DND-41 (cell line): ENCODE data around the gene SMOC2.

Experiments used
- ATAC-seq: fragments of 200-7000 bp; cut with Tn5 transposase; 3 replicates; pipeline ENCODE4 v1.9.1; 2021; ENCODE audit warnings: low read depth; ENCODE audit not compliant: insufficient read depth
- DNase-seq: peaks from one replicate; pipeline ENCODE4 v3.0.0-alpha.2; 2020
- H2AFZ ChIP-seq: 2 replicates; pipeline ENCODE4 v1.6.0; 2012; ENCODE audit warnings: low read depth, low read length
- H3K27ac ChIP-seq: 2 replicates; pipeline ENCODE4 v1.5.1; 2012; ENCODE audit warnings: low read length, inconsistent platforms
- H3K27me3 ChIP-seq: fragments of 200-600 bp; sonication (generic); 2 replicates; pipeline ENCODE4 v1.6.0; 2012; ENCODE audit warnings: low read length, mild to moderate bottlenecking, inconsistent platforms; ENCODE audit not compliant: insufficient read depth, poor library complexity
- H3K36me3 ChIP-seq: 2 replicates; pipeline ENCODE4 v1.5.1; 2012; ENCODE audit warnings: low read length, inconsistent platforms; ENCODE audit not compliant: insufficient read depth
- H3K4me1 ChIP-seq: 2 replicates; pipeline ENCODE4 v1.5.1; 2012; ENCODE audit warnings: mild to moderate bottlenecking, low read length; ENCODE audit not compliant: insufficient read depth
- H3K4me2 ChIP-seq: 2 replicates; pipeline ENCODE4 v1.6.0; 2012; ENCODE audit warnings: mild to moderate bottlenecking, moderate library complexity, low read length, inconsistent platforms; ENCODE audit not compliant: insufficient read depth
- H3K4me3 ChIP-seq, 2 experiments: fragments of 200-600 bp in 1 of 2; shearing (Covaris generic) in 1 of 2; 2 replicates each; pipeline ENCODE4 v1.5.1; 2012 to 2016; ENCODE audit warnings: inconsistent platforms in 2 of 2, low read length in 2 of 2, mild to moderate bottlenecking in 2 of 2, low read depth in 1 of 2, moderate library complexity in 1 of 2
- H3K79me2 ChIP-seq: 2 replicates; pipeline ENCODE4 v1.6.0; 2012; ENCODE audit warnings: low read length, inconsistent platforms; ENCODE audit not compliant: insufficient read depth
- H3K9ac ChIP-seq: 2 replicates; pipeline ENCODE4 v1.6.0; 2012; ENCODE audit warnings: low read depth, mild to moderate bottlenecking, inconsistent platforms, low read length, moderate library complexity
- H3K9me3 ChIP-seq: 2 replicates; pipeline ENCODE4 v1.5.1; 2012; ENCODE audit warnings: low read length, moderate library complexity, mild to moderate bottlenecking, inconsistent platforms; ENCODE audit not compliant: insufficient read depth, severe bottlenecking
- H4K20me1 ChIP-seq: 2 replicates; pipeline ENCODE4 v1.6.0; 2012; ENCODE audit warnings: low read length; ENCODE audit not compliant: insufficient read depth
- CTCF ChIP-seq: IDR thresholded peaks from 2 replicates; pipeline ENCODE4 v1.5.1; 2012; ENCODE audit warnings: borderline replicate concordance, low read length, moderate library complexity, mild to moderate bottlenecking; ENCODE audit not compliant: poor library complexity, severe bottlenecking; ENCODE audit errors: extremely low read depth
- EZH2 ChIP-seq: IDR thresholded peaks from 3 replicates; pipeline ENCODE4 v1.6.1; 2012; ENCODE audit warnings: borderline replicate concordance, low read depth, mild to moderate bottlenecking, moderate library complexity, low read length, inconsistent platforms; ENCODE audit not compliant: severe bottlenecking

The SMOC2 gene

GRCh38 chr6:168577496-168577895, 136.5 kb downstream of the SMOC2 start:
- Histone ChIP-seq H3K4me1 (no peaks in the 10 kb centered on the region), H2AFZ (no peak overlapping the region), H3K36me3 (no peaks in the 10 kb centered on the region), H3K9ac (no peak overlapping the region), H3K9me3 (peaks cover 5% of the 10 kb centered on the region), H3K4me3 (no peak overlapping the region), H3K27me3 (no peaks in the 10 kb centered on the region), H4K20me1 (no peaks in the 10 kb centered on the region), H3K79me2 (no peaks in the 10 kb centered on the region), H3K27ac (no peak overlapping the region), H3K4me2 (no peak overlapping the region)
- ATAC-seq (no peak), DNase-seq (no peak)
- no peak for TF ChIP-seq EZH2
- no peak for TF ChIP-seq CTCF

- Histone ChIP-seq H3K9me3 (peaks cover 5% of the 10 kb centered on the region), H3K27ac (no peak overlapping the region), H3K9ac (no peak overlapping the region), H2AFZ (no peak overlapping the region), H3K79me2 (no peaks in the 10 kb centered on the region), H4K20me1 (no peaks in the 10 kb centered on the region), H3K27me3 (no peaks in the 10 kb centered on the region), H3K4me3 (no peak overlapping the region), H3K36me3 (no peaks in the 10 kb centered on the region), H3K4me1 (no peaks in the 10 kb centered on the region), H3K4me2 (no peak overlapping the region)
- ATAC-seq (no peak), DNase-seq (no peak)
- TF ChIP-seq CTCF (no peak), EZH2 (no peak)
These were observed 137.1 kb downstream of the SMOC2 start for GRCh38 chr6:168578036-168578435.

- H3K36me3 ChIP-seq = no peaks in the 10 kb centered on the region
- no peaks in the 10 kb centered on the region for H4K20me1 ChIP-seq
- ATAC-seq (no peak), DNase-seq (no peak)
- H3K4me1 ChIP-seq = no peaks in the 10 kb centered on the region
- H3K79me2 ChIP-seq = no peaks in the 10 kb centered on the region
- TF ChIP-seq CTCF (no peak), EZH2 (no peak)
- no peaks in the 10 kb centered on the region for H3K9me3 ChIP-seq
- H2AFZ ChIP-seq = no peak overlapping the region
- H3K27ac ChIP-seq = no peak overlapping the region
- no peak overlapping the region for H3K4me2 ChIP-seq
- no peak overlapping the region for H3K9ac ChIP-seq
- H3K27me3 ChIP-seq = no peaks in the 10 kb centered on the region
- H3K4me3 ChIP-seq = no peak overlapping the region
These were observed 140.3 kb downstream of the SMOC2 start for GRCh38 chr6:168581236-168581635.

- no peak for DNase-seq
- no peak for TF ChIP-seq CTCF
- TF ChIP-seq EZH2 = no peak
- no peak overlapping the region for H2AFZ ChIP-seq
- H3K4me1 ChIP-seq = no peaks in the 10 kb centered on the region
- ATAC-seq = no peak
- no peak overlapping the region for H3K27ac ChIP-seq
- H3K9ac ChIP-seq = no peak overlapping the region
- H3K79me2 ChIP-seq = no peaks in the 10 kb centered on the region
- H3K36me3 ChIP-seq = no peaks in the 10 kb centered on the region
- no peak overlapping the region for H3K4me3 ChIP-seq
- H3K27me3 ChIP-seq = no peaks in the 10 kb centered on the region
- H3K9me3 ChIP-seq = no peaks in the 10 kb centered on the region
- H3K4me2 ChIP-seq = no peak overlapping the region
- no peaks in the 10 kb centered on the region for H4K20me1 ChIP-seq
These were observed 140.7 kb downstream of the SMOC2 start for GRCh38 chr6:168581706-168582105.
